IPS-18a (cell line): ENCODE results near the gene DCAF8.

Experiments
- H3K27ac ChIP-seq: one replicate; pipeline ENCODE4 v1.5.1; 2013; ENCODE audit warnings: low read length
- H3K27me3 ChIP-seq: one replicate; pipeline ENCODE4 v1.6.1; 2013; ENCODE audit warnings: mild to moderate bottlenecking, low read length; ENCODE audit not compliant: control insufficient read depth, insufficient read depth
- H3K36me3 ChIP-seq: one replicate; pipeline ENCODE4 v1.6.1; 2013; ENCODE audit warnings: low read depth, low read length; ENCODE audit not compliant: control insufficient read depth
- H3K4me1 ChIP-seq: one replicate; pipeline ENCODE4 v1.6.1; 2013; ENCODE audit warnings: low read depth, low read length; ENCODE audit not compliant: control insufficient read depth
- H3K4me3 ChIP-seq: one replicate; pipeline ENCODE4 v1.5.1; 2013; ENCODE audit warnings: low read length
- H3K9ac ChIP-seq: one replicate; pipeline ENCODE4 v1.6.1; 2013; ENCODE audit warnings: mild to moderate bottlenecking, low read length, moderate library complexity
- H3K9me3 ChIP-seq: one replicate; pipeline ENCODE4 v1.6.1; 2013; ENCODE audit warnings: low read depth, low read length; ENCODE audit not compliant: control insufficient read depth

Gene DCAF8

DNA sequence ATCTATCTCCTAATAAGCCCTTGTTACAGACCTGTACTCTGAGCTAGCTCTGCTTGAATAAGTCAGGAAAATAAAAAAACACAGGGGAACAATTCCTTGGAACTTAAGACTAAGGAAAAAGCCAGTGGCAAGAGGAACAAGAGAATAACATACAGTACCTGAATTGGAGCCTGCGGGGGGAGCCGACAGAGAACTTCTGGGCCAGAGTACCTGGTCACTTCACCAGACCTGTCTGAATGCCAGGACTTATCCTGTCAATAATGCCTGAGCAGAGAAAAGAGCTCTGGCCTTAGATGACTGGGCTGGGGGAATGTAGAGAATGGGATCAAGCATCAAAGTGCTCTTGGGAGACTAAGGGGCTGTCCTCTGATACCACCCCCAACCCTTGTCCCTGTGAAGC lies 42.0 kb downstream of the DCAF8 start:
- peaks cover 5% of the 10 kb centered on the region for H3K4me1 ChIP-seq
- H3K36me3 ChIP-seq, result peaks cover 99% of the 10 kb centered on the region
- H3K4me3 ChIP-seq, result no peak overlapping the region
- no peak overlapping the region for H3K9ac ChIP-seq
- H3K27me3 ChIP-seq, result no peaks in the 10 kb centered on the region
- H3K9me3 ChIP-seq, result no peaks in the 10 kb centered on the region
- H3K27ac ChIP-seq, result no peak overlapping the region

DNA sequence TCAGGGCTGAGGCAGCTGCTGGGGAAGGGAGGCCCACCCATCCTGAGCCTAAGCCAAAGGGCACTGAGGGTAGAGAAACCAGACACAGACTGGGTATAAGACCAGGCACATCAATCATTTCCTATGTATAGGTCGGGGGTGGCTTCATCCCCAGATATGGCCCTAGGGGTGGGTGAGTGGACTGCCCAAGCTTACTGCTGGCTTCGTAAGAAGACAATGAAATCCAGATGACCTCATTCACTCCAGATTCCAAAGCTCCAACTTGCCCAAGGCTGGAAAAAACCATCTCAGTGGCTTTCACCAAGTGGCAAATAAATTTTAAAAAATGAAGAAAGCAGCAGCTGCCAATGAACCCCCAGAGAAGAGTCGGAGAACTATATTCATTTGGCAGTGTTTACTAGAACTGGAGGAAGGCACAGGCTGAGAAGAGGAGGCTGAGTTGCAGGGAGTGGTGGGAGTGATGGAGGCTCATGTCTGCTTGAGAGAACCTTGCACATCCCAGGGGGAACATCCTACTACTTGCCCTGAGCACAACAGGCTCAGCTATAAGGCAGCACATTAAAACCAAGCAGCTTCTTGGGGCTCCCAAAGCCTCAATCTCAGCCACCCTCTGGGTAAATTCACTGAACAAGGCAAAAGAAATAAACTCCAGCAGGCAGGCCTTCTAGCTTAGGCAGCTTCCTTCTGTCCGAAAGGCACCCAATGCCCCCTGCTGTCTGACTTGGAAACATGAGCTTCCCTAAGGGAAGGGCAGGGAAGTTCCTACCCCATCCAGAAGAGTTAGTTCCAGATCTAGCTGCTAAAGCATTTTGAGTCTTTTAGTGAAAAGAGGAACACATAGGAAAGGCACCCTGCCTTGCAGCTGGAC lies 43.1 kb downstream of the DCAF8 start:
- Histone ChIP-seq H3K27me3 (no peaks in the 10 kb centered on the region), H3K9me3 (no peaks in the 10 kb centered on the region), H3K9ac (no peak overlapping the region), H3K4me1 (peaks cover 5% of the 10 kb centered on the region), H3K36me3 (peaks cover 99% of the 10 kb centered on the region), H3K4me3 (no peak overlapping the region), H3K27ac (no peak overlapping the region)

DNA sequence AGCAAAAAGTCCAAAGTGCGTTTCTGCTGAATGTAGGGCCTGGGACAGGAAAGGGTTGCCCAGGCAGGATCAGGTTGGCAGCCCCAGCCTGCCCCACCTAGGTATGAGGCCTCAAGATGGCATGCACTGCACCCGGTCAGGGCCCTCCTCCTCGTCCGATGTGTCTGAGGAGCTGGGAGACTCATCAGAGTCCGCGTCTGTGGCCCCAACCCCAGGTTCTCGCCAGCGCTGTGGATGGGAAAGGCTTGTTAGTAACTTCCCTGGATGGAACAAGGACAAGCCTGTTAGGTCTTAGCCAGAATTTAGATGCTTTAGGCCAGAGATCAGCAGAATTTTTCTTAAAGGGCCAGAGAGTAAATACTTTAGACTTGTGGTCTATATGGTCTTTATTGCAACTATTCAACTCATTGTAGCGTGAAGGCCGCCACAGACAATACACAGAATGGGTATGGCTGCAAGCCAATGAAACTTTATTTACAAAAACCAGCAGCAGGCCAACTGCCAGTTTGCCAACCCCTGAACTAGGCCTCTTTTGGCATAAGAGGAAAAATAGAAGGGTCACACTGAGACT lies 44.8 kb downstream of the DCAF8 start:
- Histone ChIP-seq H3K9me3 (no peaks in the 10 kb centered on the region), H3K4me1 (peaks cover 5% of the 10 kb centered on the region), H3K4me3 (no peak overlapping the region), H3K36me3 (peaks cover 97% of the 10 kb centered on the region), H3K9ac (no peak overlapping the region), H3K27me3 (no peaks in the 10 kb centered on the region), H3K27ac (no peak overlapping the region)

DNA sequence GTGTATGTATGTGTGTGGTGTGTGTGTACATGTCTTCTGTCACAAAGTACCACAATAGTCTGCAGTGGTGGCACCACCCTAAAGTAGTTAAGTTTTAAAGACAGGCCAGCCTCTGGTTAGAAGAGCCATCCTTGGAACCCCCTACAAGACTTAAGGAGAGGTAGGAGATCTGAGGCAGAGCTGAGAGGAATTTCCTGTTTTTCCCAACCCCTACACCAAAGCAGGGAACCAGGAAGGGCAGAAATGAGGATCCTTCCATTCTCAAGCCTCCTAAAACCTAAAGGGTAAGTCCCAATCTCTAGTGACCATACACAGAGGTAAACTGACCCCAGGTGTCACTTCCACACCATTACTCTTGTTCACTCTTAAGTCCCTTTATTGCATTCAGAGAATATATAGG lies 46.0 kb downstream of the DCAF8 start:
- Histone ChIP-seq H3K4me3 (no peak overlapping the region), H3K27ac (no peak overlapping the region), H3K27me3 (no peaks in the 10 kb centered on the region), H3K4me1 (peaks cover 5% of the 10 kb centered on the region), H3K36me3 (peaks cover 97% of the 10 kb centered on the region), H3K9ac (no peak overlapping the region), H3K9me3 (no peaks in the 10 kb centered on the region)

DNA sequence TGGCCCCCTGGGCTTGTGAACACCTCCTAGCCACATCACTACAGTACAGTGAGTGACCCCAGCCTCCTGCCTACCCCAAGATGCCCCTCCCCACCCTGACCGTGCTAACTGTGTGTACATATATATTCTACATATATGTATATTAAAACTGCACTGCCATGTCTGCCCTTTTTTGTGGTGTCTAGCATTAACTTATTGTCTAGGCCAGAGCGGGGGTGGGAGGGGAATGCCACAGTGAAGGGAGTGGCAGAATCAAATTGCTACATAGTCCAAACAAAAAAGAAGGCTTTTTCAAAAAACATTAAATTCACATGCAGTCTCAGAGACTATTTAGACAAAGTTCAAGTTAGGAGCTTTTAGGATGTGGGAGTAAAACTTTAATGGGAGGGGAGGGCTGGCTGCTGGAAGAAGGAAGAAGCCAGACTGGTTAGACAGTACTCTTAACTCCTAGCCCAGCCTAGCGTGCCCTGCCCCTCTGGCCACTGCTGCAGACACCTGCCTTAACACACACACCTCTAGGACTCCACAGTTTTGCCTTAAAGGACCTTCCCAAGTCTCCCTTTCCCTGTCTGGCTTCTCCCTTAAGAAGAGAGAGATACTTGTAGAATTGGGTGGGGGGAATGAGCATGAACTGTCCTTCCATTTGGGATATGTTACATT lies 47.7 kb downstream of the DCAF8 start:
- H3K27me3 ChIP-seq, result no peaks in the 10 kb centered on the region
- no peak overlapping the region for H3K4me3 ChIP-seq
- peaks cover 14% of the 10 kb centered on the region for H3K4me1 ChIP-seq
- no peak overlapping the region for H3K9ac ChIP-seq
- no peaks in the 10 kb centered on the region for H3K9me3 ChIP-seq
- H3K27ac ChIP-seq, result no peak overlapping the region
- H3K36me3 ChIP-seq, result peaks cover 87% of the 10 kb centered on the region

DNA sequence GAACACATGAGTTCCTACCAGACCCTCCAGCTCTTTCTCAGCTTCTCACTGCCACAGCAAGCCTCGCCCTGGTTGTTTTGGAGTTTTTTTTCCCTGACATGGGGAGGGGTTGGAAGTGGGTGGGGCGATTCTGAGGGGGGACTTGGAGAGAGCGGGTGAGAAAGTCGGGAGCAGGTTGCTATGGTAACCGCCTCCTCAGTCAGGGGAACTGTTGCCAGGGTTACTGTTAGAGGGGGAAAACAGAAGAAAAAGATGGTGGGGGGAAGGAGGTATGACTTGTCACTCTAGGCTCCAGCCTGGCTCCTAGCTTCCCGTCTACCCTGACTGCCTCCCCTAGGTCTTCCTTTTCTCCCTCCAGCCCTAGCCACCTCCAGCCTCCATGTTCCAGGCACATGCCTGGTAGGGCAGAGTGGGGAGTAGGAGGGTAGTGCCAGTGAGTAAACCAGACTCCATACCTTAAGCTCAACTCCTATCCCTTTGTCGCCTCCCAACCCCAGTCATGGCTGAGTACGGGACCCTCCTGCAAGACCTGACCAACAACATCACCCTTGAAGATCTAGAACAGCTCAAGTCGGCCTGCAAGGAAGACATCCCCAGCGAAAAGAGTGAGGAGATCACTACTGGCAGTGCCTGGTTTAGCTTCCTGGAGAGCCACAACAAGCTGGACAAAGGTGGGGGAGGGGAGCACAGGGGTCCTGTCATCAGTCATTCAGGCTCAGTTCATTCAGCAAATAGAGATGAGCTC lies 51.1 kb downstream of the DCAF8 start:
- H3K36me3 ChIP-seq, result peaks cover 68% of the 10 kb centered on the region
- H3K27ac ChIP-seq, result peak overlapping the region; percentile 52
- no peaks in the 10 kb centered on the region for H3K27me3 ChIP-seq
- H3K4me1 ChIP-seq, result peaks cover 46% of the 10 kb centered on the region
- no peaks in the 10 kb centered on the region for H3K9me3 ChIP-seq
- no peak overlapping the region for H3K9ac ChIP-seq
- no peak overlapping the region for H3K4me3 ChIP-seq

DNA sequence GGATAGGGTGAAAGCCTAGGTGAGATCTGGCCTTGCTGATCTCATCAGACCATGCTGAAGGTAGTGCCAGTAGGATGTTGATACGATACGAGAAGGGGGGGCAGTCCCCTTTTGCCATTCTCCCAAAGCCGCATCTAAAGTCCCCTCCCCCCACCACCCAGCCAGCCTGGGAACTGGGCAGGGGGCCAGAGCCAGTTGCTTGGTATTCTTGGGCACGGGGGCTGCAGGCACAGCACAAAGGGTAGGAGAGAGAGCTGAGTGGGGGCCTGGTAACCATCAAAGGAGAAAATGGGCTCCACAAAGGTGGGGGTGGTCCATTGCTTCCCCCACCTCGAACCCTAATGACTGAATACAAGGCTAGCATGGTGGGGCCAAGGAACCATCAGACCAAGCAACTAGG lies 51.8 kb downstream of the DCAF8 start:
- no peak overlapping the region for H3K9ac ChIP-seq

DNA sequence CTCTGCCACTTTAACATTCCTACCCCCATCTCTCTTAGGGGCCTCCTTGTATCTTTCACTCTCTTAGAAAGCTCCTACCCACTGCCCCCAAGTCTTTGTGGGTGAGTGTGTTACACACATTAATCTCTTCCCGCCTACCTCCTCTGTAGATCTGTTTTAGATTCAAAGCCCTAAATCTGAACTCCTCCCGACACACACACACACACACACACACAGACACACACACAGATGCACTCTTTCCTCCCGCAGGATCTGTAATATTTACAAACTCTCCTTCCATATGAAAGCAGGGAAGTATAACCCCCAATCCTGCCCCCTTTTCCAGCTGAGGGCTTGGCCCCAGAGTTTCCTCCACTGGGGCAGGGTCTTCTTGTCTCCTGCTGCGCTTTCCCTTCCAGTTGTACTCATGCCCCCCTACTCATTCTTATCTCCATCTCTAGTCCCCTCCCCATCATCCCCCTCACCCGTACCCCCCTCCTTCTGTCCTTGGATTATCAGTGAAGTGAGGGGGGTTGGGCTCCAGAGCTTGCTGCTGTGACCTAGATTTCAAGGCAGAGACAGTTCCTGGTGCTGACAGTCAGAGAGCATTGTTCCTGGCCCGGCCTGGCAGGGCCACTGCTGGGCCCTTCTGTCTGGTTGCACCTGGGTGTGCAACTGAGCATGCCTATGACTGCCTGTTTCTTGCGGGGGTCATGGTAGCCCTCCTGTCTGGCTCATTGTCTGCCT lies 52.9 kb downstream of the DCAF8 start:
- Histone ChIP-seq H3K27me3 (no peaks in the 10 kb centered on the region), H3K4me1 (peaks cover 56% of the 10 kb centered on the region), H3K27ac (no peak overlapping the region), H3K9ac (peak overlapping the region; percentile 7), H3K4me3 (peak overlapping the region; percentile 4), H3K9me3 (no peaks in the 10 kb centered on the region), H3K36me3 (peaks cover 51% of the 10 kb centered on the region)

More for the DNA sequence above, 51.8 kb downstream of the DCAF8 start:
- H3K9me3 ChIP-seq, result no peaks in the 10 kb centered on the region
- H3K27ac ChIP-seq, result no peak overlapping the region
- H3K4me3 ChIP-seq, result no peak overlapping the region
- H3K27me3 ChIP-seq, result no peaks in the 10 kb centered on the region
- H3K4me1 ChIP-seq, result peaks cover 51% of the 10 kb centered on the region
- H3K36me3 ChIP-seq, result peaks cover 62% of the 10 kb centered on the region

DNA sequence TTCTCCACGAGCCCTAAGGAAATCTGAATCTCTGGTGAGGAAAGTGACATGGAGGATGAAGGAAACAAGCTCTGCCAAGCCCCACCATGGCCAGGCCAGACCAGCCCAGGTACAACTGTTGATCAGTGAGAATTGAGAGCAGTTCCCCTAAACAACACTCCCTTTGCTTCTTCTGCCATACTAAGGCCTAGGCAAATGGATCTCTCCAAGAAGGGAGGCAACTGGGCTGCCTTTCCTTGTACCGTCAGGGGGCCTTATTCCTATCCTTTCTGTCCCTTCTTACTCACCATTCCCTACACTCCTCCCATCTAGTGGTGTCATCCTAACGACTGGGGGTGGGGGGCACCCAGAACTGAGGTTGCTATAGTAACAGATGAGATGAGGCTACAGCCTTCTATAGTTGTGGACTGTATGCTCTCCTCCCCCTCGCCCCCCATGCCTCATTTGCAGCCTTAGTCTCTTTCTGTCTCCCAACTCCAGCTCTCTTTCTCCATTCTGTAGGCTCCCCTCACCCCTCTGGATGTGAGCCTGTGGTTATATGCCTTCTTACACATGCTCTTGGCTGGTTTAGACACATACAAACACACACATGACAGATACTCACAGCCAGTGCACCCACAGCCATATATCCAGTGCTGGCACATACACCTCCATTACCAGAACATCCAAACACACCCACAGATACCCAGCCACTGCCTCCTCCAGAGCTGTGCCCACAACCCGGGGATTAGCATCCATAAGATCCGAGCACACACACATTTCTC lies 53.6 kb downstream of the DCAF8 start:
- Histone ChIP-seq H3K9me3 (no peaks in the 10 kb centered on the region), H3K36me3 (peaks cover 43% of the 10 kb centered on the region), H3K9ac (no peak overlapping the region), H3K4me1 (peaks cover 56% of the 10 kb centered on the region), H3K27ac (no peak overlapping the region), H3K4me3 (no peak overlapping the region), H3K27me3 (no peaks in the 10 kb centered on the region)

DNA sequence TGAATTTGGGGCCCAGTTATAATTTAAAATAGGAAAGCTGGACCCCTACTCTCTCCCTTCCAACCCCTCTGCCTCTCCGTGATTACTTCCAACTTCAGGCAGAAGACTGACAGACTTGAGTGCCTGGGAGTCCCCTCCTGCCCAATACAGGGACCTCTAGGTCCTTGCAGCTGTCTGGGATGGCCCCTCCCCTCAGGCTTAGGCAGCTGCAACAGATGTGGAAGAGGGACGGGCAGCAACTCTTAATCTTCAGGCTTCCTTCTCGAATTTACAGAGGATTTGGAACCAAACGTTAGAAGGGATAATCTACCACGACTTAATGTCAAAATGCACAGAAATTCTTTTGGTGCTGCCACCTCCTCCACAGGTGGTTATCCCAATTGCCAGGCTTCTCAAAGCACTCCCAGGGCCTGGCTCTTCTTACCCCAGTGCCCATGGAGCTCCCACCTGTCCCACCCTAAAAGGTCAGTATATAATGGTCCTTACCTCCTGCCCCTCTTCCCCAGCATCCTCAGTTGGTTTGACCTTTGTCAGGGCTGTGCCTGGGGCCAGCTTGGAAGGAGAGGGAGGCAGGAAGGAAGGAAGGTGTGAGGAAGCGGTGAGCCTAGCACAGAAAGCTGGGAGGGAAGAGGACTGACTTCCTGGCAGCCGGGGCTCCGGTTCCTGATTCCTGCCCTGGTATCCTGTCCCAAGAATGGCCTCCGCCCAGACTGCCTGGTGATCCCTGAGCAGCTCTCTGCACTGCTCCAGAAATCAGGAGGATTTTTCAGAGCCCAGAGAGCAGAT lies 54.4 kb downstream of the DCAF8 start:
- Histone ChIP-seq H3K9ac (no peak overlapping the region), H3K4me1 (peaks cover 56% of the 10 kb centered on the region), H3K27ac (no peak overlapping the region)

More for the DNA sequence above, 54.4 kb downstream of the DCAF8 start:
- H3K4me3 ChIP-seq, result no peak overlapping the region
- H3K9me3 ChIP-seq, result no peaks in the 10 kb centered on the region
- H3K27me3 ChIP-seq, result no peaks in the 10 kb centered on the region
- peaks cover 38% of the 10 kb centered on the region for H3K36me3 ChIP-seq
